ENCODE measurements around the gene BMP8B.

GRCh38 chr1:39822146-39822545 lies 33.5 kb upstream of the BMP8B start:
- TF ChIP-seq CTCF (conservative IDR thresholded peaks at IDR 0.05): no peak
- no peak for TF ChIP-seq ZFX (IDR thresholded peaks at IDR 0.05)
